DOHH2 (cell line): Measurements from ENCODE around the gene KCNMA1.

Experiments used
- H3F3A ChIP-seq: fragments of 200-600 bp; sonication (generic), shearing (Covaris generic); 2 replicates; pipeline ENCODE4 v1.6.0; 2016; ENCODE audit warnings: antibody characterized with exemption, mild to moderate bottlenecking; ENCODE audit not compliant: control insufficient read depth, insufficient read depth
- H3K27ac ChIP-seq: fragments of 200-600 bp; sonication (generic); 2 replicates; pipeline ENCODE4 v1.5.1; 2014; ENCODE audit warnings: low read depth, mild to moderate bottlenecking, low read length, moderate library complexity
- H3K27me3 ChIP-seq: fragments of 200-600 bp; sonication (generic); 2 replicates; pipeline ENCODE4 v1.6.1; 2014; ENCODE audit warnings: mild to moderate bottlenecking, low read length, mixed read lengths; ENCODE audit not compliant: control insufficient read depth
- H3K36me3 ChIP-seq: fragments of 200-600 bp; sonication (generic); 2 replicates; pipeline ENCODE4 v1.6.1; 2014; ENCODE audit warnings: mild to moderate bottlenecking, low read length, moderate library complexity, mixed read lengths; ENCODE audit not compliant: control insufficient read depth
- H3K4me1 ChIP-seq: fragments of 200-600 bp; sonication (generic); 2 replicates; pipeline ENCODE4 v1.6.1; 2014; ENCODE audit warnings: mild to moderate bottlenecking, low read length, mixed read lengths; ENCODE audit not compliant: control insufficient read depth
- H3K4me2 ChIP-seq: fragments of 200-600 bp; sonication (generic); 2 replicates; pipeline ENCODE4 v1.6.0; 2014; ENCODE audit warnings: mild to moderate bottlenecking, low read length, moderate library complexity
- H3K4me3 ChIP-seq: fragments of 200-600 bp; sonication (generic); 2 replicates; pipeline ENCODE4 v1.5.1; 2014; ENCODE audit warnings: mild to moderate bottlenecking, low read length, mixed read lengths
- H3K79me2 ChIP-seq: fragments of 200-600 bp; sonication (generic); 2 replicates; pipeline ENCODE4 v1.6.1; 2014; ENCODE audit warnings: mild to moderate bottlenecking, low read length, mixed read lengths; ENCODE audit not compliant: control insufficient read depth
- H3K9me2 ChIP-seq: fragments of 200-600 bp; sonication (generic); replicated peaks from 2 replicates; pipeline ENCODE4 v1.6.1; 2014; ENCODE audit warnings: mild to moderate bottlenecking, low read length, mixed read lengths; ENCODE audit not compliant: control insufficient read depth
- H3K9me3 ChIP-seq: fragments of 200-600 bp; sonication (generic); 2 replicates; pipeline ENCODE4 v1.6.1; 2014; ENCODE audit warnings: antibody characterized with exemption, low read length, mixed read lengths; ENCODE audit not compliant: control insufficient read depth, insufficient read depth
- H4K20me1 ChIP-seq: fragments of 200-600 bp; sonication (generic); 2 replicates; pipeline ENCODE4 v1.6.0; 2014; ENCODE audit warnings: low read depth, mild to moderate bottlenecking, antibody characterized with exemption, low read length, moderate library complexity; ENCODE audit not compliant: control insufficient read depth, insufficient read depth
- CTCF ChIP-seq: fragments of 200-600 bp; sonication (generic); IDR thresholded peaks from one replicate; pipeline ENCODE4 v1.5.1; 2014; ENCODE audit warnings: antibody characterized with exemption, mild to moderate bottlenecking, low read depth, low read length; ENCODE audit not compliant: poor library complexity, severe bottlenecking
- EZH2phosphoT487 ChIP-seq: fragments of 200-600 bp; sonication (generic); IDR thresholded peaks from 2 replicates; pipeline ENCODE4 v1.6.1; 2017; ENCODE audit warnings: borderline replicate concordance, mild to moderate bottlenecking, antibody characterized with exemption, low read length, moderate library complexity, mixed read lengths

Gene KCNMA1

DNA sequence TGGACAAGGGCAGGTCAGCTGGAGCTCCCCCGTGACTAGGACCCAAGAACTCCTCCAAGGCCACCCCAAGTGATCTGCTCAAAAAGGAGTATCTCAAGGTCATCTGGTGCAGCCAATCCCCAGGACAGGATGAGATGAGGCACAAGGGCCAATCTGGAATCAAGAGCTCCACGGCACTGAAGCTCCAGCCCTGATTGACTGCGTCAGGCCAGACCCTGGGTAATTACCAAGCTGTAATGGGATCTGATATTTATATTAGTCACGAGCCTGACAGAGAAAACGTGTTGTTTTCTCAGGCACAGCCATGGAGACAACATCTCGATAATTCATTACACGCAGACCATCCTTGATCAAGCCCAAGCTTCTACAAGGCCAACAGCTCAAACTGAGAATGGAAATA lies 4.2 kb downstream of the KCNMA1 start:
- Histone ChIP-seq H4K20me1 (no peaks in the 10 kb centered on the region), H3K79me2 (no peaks in the 10 kb centered on the region), H3K27me3 (peaks cover 25% of the 10 kb centered on the region), H3K9me2 (no peaks in the 10 kb centered on the region), H3K4me2 (no peak overlapping the region), H3K4me1 (no peaks in the 10 kb centered on the region), H3F3A (no peaks in the 10 kb centered on the region), H3K4me3 (no peak overlapping the region), H3K9me3 (no peaks in the 10 kb centered on the region), H3K27ac (no peak overlapping the region), H3K36me3 (no peaks in the 10 kb centered on the region)
- no peak for TF ChIP-seq CTCF
- TF ChIP-seq EZH2phosphoT487: no peak

DNA sequence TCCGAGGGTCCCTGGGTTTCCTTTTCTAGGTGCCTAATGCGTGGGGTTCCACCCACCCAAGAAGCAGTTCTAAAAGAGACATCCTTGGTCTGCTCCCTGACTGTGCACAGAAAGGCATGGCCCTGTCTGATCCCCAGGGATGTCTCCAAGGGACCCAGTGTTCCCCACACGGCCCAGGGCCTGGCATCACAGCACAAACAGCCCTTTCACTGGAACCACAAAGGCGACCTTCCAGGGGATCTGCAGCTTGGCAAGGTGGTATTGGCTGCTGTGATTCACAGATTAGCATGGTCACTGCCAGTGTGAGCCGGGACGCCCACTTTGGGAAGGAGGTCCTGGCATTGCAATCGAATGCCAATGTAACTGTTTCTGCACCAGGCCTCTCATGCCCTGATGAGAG lies 6.4 kb downstream of the KCNMA1 start:
- no peaks in the 10 kb centered on the region for H3K79me2 ChIP-seq
- peaks cover 11% of the 10 kb centered on the region for H3K27me3 ChIP-seq
- H3K4me2 ChIP-seq: no peak overlapping the region
- no peaks in the 10 kb centered on the region for H3K9me2 ChIP-seq
- no peak for TF ChIP-seq CTCF
- no peak for TF ChIP-seq EZH2phosphoT487
- no peaks in the 10 kb centered on the region for H3K36me3 ChIP-seq
- H3K27ac ChIP-seq: no peak overlapping the region
- no peak overlapping the region for H3K4me3 ChIP-seq
- no peaks in the 10 kb centered on the region for H3K9me3 ChIP-seq
- H3F3A ChIP-seq: no peaks in the 10 kb centered on the region
- H4K20me1 ChIP-seq: no peaks in the 10 kb centered on the region
- H3K4me1 ChIP-seq: no peaks in the 10 kb centered on the region

- Histone ChIP-seq H4K20me1 (no peaks in the 10 kb centered on the region), H3K36me3 (no peaks in the 10 kb centered on the region), H3K9me2 (no peaks in the 10 kb centered on the region), H3K9me3 (no peaks in the 10 kb centered on the region), H3K27me3 (peaks cover 6% of the 10 kb centered on the region; the same call in 1 of the 2 replicates), H3F3A (no peaks in the 10 kb centered on the region), H3K4me2 (no peak overlapping the region), H3K27ac (no peak overlapping the region), H3K4me1 (no peaks in the 10 kb centered on the region), H3K79me2 (no peaks in the 10 kb centered on the region), H3K4me3 (no peak overlapping the region)
- TF ChIP-seq EZH2phosphoT487 (no peak), CTCF (no peak)
These were observed 7.1 kb downstream of the KCNMA1 start for GRCh38 chr10:77630507-77630848.
